GM10248 (cell line): ENCODE measurements around the gene IQGAP3.

Experiments
- CTCF ChIA-PET: fragments of 300-600 bp; sonication (Branson Sonifier 250); formaldehyde crosslinking; extraction: SDS; loops from one replicate; lab custom pipeline; 2021; ENCODE audit warnings: antibody characterized with exemption; lab: Yijun Ruan, JAX
- POLR2A ChIA-PET: fragments of 350-650 bp; sonication (Branson Sonifier 250); formaldehyde crosslinking; extraction: SDS; loops from one replicate; lab custom pipeline; 2020; ENCODE audit warnings: antibody characterized with exemption; lab: Yijun Ruan, JAX
- DNase-seq: peaks from one replicate; pipeline ENCODE4 v3.0.0; 2012; ENCODE audit errors: extremely low spot score
- TF ChIP-seq, protein P1 (sequence below): IDR thresholded peaks from 2 replicates; pipeline ENCODE4 v1.5.1; 2012; ENCODE audit warnings: mild to moderate bottlenecking, low read depth; ENCODE audit errors: extremely low read depth, missing control alignments, control extremely low read depth

Gene IQGAP3

DNA sequence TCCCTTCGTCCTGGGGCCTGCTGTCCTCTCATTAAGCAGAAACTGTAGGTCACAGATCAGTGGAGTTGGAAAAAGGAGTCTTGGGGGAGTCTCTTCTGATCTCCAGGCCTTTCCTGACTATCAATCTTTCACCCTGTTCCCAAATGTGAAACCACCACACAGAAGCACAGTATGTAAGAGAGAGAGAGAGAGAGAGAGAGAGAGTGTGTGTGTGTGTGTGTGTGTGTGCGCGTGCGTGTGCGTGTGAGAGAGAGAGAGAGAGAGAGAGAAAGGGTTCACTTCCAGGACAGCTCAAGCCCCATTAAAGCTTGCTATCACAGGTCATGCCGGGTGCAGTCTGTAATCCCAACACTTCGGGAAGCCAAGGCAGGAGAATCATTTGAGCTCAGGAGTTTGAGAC lies 5.7 kb upstream of the IQGAP3 start:
- CTCF ChIA-PET = interaction anchor here (1.5 to 5.2 kb wide), 3 partner anchors 30 to 53 kb away, joined by 3 to 24 read pairs (median 5); no protein-coding TSS in a partner anchor
- TF ChIP-seq, protein P1, sequence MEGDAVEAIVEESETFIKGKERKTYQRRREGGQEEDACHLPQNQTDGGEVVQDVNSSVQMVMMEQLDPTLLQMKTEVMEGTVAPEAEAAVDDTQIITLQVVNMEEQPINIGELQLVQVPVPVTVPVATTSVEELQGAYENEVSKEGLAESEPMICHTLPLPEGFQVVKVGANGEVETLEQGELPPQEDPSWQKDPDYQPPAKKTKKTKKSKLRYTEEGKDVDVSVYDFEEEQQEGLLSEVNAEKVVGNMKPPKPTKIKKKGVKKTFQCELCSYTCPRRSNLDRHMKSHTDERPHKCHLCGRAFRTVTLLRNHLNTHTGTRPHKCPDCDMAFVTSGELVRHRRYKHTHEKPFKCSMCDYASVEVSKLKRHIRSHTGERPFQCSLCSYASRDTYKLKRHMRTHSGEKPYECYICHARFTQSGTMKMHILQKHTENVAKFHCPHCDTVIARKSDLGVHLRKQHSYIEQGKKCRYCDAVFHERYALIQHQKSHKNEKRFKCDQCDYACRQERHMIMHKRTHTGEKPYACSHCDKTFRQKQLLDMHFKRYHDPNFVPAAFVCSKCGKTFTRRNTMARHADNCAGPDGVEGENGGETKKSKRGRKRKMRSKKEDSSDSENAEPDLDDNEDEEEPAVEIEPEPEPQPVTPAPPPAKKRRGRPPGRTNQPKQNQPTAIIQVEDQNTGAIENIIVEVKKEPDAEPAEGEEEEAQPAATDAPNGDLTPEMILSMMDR = no peak
- POLR2A ChIA-PET = no interaction called here
- DNase-seq = no peak

DNA sequence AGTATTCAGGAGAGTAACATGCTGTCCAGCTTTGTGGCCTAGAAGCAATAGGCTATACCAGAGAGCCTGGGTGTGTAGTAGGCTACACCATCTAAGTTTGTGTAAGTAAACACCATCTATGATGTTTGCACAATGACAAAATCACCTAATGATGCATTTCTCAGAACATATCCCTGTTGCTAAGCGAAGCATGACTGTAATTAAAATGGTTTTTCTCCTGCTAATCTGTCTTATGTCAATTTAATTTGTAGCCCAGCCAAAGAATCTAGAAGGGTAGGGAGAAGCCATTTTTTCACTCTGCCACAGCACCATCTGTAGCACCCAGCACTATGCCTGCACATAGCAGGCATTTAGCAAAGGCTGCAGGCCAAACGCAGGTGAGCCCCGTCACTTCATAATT lies 5.2 kb upstream of the IQGAP3 start:
- ChIA-PET CTCF (no interaction called here), POLR2A (no interaction called here)
- TF ChIP-seq, protein P1 = no peak
- DNase-seq = no peak

DNA sequence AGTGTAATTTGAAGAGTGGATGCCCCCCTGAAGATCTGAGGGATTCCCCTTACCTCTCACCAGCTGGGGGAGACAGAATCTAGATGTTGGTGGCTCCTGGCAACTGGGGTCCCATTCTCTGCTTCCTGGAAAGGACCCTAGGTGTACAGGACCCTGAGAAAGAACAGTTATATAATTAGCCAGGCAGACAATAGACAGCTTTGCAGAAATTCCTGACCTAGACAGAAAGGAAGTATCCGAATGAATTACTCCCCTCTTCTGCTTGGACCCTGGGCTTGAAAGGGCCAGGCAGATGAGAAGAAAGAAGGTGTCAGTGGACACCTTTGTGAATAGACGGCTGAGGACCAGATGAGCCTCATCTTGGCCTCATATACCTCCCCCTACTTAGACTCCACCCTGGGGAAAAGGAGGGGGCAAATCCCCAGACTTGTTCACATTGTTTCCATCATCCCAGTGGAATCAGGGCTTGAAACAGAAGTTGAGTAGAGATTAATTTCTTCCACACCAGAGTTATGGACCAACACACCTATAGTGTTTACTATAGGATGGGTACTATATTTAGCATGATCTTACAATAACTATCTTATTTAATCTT lies 1.8 kb upstream of the IQGAP3 start:
- TF ChIP-seq, protein P1 = no peak
- no peak for DNase-seq
- ChIA-PET POLR2A (interaction anchor here (0.6 to 0.8 kb wide), 2 partner anchors 17 to 53 kb away, joined by 3 to 6 read pairs; partner anchors contain the start of gene NAXE), CTCF (interaction anchor here (1.0 to 1.6 kb wide), 3 partner anchors 23 to 94 kb away, joined by 3 to 4 read pairs (median 4); no protein-coding TSS in a partner anchor)

DNA sequence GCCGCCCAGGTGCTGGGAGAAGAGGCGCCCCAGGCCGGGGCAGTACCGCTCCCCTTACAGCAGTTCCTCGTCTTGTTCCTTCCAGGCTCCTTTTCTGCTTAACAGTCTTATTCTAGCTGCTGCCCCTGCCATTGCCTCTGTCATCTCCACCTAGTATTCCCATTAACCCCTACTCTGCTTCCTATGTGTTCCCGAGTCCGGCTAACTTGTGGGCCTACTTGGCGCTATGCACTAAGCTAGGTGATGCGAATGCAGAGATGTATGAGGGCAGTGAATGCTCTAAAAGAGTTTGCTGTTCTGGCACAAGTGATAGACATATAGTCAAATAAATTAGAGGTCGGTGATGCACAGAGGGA lies 276 bp upstream of the IQGAP3 start:
- ChIA-PET CTCF (interaction anchor here (1.3 kb wide), 1 partner anchor 36 kb away, joined by 4 read pairs; no protein-coding TSS in a partner anchor), POLR2A (no interaction called here)
- TF ChIP-seq, protein P1 = no peak
- no peak for DNase-seq

DNA sequence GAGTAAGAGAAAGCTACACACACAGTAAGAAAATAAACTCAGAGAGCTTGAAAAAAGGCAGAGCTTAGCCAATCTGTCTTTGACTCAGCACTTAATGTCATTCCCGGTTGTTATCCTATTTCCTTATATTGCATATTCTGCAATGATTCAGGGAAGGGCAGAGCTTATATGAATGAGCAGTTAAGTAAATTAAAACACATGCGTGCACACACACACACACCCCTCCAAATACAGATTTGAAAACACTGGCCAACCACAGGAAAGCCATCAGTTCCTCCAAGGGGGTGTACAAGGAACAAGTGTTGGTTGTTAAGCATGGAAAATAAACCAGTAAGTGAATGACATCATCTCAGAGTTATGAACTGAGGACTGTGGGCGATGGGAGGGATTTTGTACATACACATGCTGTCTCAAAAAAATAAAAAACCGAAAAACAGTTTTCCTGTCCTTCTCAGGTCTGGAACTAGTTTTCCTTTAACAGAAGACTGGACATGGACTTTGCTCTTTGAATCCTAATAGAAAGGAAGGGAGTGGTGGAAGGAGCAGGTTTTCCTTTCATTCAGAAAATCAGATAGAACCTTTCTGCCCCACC lies 1.0 kb downstream of the IQGAP3 start:
- CTCF ChIA-PET = interaction anchor here (0.7 to 1.5 kb wide), 12 partner anchors 15 to 135 kb away, joined by 3 to 4 read pairs (median 3); partner anchors contain the start of genes CRABP2 and GPATCH4
- TF ChIP-seq, protein P1 = no peak
- DNase-seq = no peak
- POLR2A ChIA-PET = no interaction called here

DNA sequence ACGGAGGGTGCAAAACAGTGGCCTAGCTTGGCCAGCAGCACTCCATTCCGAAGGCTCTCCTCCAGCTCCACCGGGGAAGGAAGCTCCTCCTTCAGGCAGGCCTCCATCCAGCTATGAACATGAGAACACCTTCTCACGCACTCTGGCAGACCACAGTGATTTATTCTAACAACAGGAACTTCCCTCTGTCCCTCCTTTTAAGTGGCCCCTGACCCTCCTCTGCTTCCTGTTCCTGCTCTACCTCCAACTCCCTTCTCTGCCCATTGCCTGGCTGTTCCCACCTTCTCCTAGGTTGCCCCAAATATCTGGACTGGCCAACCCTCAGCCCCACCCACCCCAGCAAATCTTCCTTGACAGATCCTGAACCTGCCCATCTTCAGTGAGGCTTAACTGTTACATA lies 5.9 kb downstream of the IQGAP3 start:
- TF ChIP-seq, protein P1 = no peak
- ChIA-PET POLR2A (no interaction called here), CTCF (interaction anchor here (1.1 to 2.3 kb wide), 5 partner anchors 13 to 181 kb away, joined by 3 to 5 read pairs (median 4); partner anchors contain the start of gene TTC24)
- no peak for DNase-seq
